ENCODE measurements around the gene OCA2.
"Not testable (repeated sequence)": the region's sequence is repeated elsewhere in the genome, so short reads cannot be mapped to it uniquely, and the experiment has no call there.

Gene OCA2

GRCh38 chr15:27993544-27993943, 105.6 kb downstream of the OCA2 start:
- no peak for DNase-seq

- no peak for DNase-seq
Measured at GRCh38 chr15:27990521-27991515, 108.3 kb downstream of the OCA2 start.

- DNase-seq: no peak
Measured at GRCh38 chr15:27989838-27990237, 109.3 kb downstream of the OCA2 start.

- DNase-seq: no peak
Measured at GRCh38 chr15:27989427-27989826, 109.7 kb downstream of the OCA2 start.

GRCh38 chr15:27985099-27985498, 114.0 kb downstream of the OCA2 start:
- DNase-seq: no peak

GRCh38 chr15:27983496-27983895, 115.6 kb downstream of the OCA2 start:
- DNase-seq: no peak

GRCh38 chr15:27977696-27978095, 121.4 kb downstream of the OCA2 start:
- no peak for DNase-seq

- no peak for DNase-seq
Measured at GRCh38 chr15:27973886-27974285, 125.2 kb downstream of the OCA2 start.

GRCh38 chr15:27970661-27971392, 128.3 kb downstream of the OCA2 start:
- no peak for DNase-seq

- no peak for DNase-seq
Measured at GRCh38 chr15:27967541-27967940, 131.6 kb downstream of the OCA2 start.

- DNase-seq: no peak
Measured at GRCh38 chr15:27965546-27965945, 133.6 kb downstream of the OCA2 start.

- DNase-seq: no peak
Measured at GRCh38 chr15:27961801-27962200, 137.3 kb downstream of the OCA2 start.

- DNase-seq: no peak
Measured at GRCh38 chr15:27958911-27959578, 140.1 kb downstream of the OCA2 start.

GRCh38 chr15:27956285-27956684, 142.8 kb downstream of the OCA2 start:
- DNase-seq: no peak

GRCh38 chr15:27955087-27955486, 144.0 kb downstream of the OCA2 start:
- DNase-seq: no peak

GRCh38 chr15:27952593-27952992, 146.5 kb downstream of the OCA2 start:
- not testable (repeated sequence) for DNase-seq

- DNase-seq: no peak
Measured at GRCh38 chr15:27951191-27951890, 147.8 kb downstream of the OCA2 start.

GRCh38 chr15:27949089-27949488, 150.0 kb downstream of the OCA2 start:
- DNase-seq: no peak

GRCh38 chr15:27939246-27939645, 159.9 kb downstream of the OCA2 start:
- no peak for DNase-seq

- no peak for DNase-seq
Measured at GRCh38 chr15:27937851-27938250, 161.3 kb downstream of the OCA2 start.

GRCh38 chr15:27936164-27936563, 163.0 kb downstream of the OCA2 start:
- DNase-seq: no peak

- no peak for DNase-seq
Measured at GRCh38 chr15:27935328-27935727, 163.8 kb downstream of the OCA2 start.

GRCh38 chr15:27934782-27935181, 164.3 kb downstream of the OCA2 start:
- DNase-seq: no peak
